PC-9 (cell line): ENCODE results near the gene COL13A1.

Experiments
- EZH2 ChIP-seq: fragments of 200-600 bp; sonication (generic); IDR thresholded peaks from 2 replicates; pipeline ENCODE4 v1.8.0; 2017; ENCODE audit warnings: antibody characterized with exemption, low read depth
- TF ChIP-seq, protein P1 (sequence below): fragments of 200-600 bp; sonication (generic); conservative IDR thresholded peaks from 2 replicates; pipeline ENCODE4 v1.6.1; 2017; ENCODE audit warnings: mixed run types, antibody characterized with exemption, mild to moderate bottlenecking, moderate library complexity

DNA sequence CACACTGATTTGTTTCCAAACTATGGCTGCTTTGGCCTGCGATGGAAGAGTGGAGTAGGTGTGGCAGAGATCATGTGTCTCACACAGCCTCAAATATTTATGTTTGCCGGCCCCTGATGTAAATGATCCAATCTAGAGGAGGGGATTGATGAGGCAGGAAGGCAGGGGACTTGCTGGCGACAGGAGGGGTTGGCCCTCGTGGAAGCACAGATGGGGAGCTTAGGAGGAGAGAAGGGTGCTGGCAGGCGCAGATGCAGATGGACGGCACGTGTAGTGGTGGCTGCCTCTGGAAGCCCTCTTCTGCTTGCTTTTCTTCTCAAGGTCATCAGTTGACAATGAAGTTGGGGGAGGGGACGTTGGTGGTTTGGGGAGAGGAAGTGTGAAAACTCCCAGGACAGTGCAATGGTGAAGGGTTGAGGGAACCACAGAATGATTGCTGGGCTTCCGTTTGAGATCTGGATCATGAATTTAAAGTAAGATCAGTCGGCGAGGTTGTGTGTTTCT lies 15.4 kb downstream of the COL13A1 start:
- TF ChIP-seq, protein P1, sequence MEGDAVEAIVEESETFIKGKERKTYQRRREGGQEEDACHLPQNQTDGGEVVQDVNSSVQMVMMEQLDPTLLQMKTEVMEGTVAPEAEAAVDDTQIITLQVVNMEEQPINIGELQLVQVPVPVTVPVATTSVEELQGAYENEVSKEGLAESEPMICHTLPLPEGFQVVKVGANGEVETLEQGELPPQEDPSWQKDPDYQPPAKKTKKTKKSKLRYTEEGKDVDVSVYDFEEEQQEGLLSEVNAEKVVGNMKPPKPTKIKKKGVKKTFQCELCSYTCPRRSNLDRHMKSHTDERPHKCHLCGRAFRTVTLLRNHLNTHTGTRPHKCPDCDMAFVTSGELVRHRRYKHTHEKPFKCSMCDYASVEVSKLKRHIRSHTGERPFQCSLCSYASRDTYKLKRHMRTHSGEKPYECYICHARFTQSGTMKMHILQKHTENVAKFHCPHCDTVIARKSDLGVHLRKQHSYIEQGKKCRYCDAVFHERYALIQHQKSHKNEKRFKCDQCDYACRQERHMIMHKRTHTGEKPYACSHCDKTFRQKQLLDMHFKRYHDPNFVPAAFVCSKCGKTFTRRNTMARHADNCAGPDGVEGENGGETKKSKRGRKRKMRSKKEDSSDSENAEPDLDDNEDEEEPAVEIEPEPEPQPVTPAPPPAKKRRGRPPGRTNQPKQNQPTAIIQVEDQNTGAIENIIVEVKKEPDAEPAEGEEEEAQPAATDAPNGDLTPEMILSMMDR, result no peak
- no peak for TF ChIP-seq EZH2
